Duodenal mucosa (tissue), 2 donors: ENCODE data around the gene NGFR.

Source experiments
- H3K27ac ChIP-seq: one replicate; pipeline ENCODE4 v1.7.0; 2013; ENCODE audit warnings: low read depth, low read length
- H3K27me3 ChIP-seq, 2 donors: one replicate each; pipeline ENCODE4 v1.7.0; 2013; ENCODE audit warnings: low read length in 2 of 2, control low read depth in 1 of 2; ENCODE audit not compliant: insufficient read depth in 2 of 2, control insufficient read depth in 1 of 2
- H3K36me3 ChIP-seq, 2 donors: one replicate each; pipeline ENCODE4 v1.7.0; 2013; ENCODE audit warnings: low read length in 2 of 2, control low read depth in 1 of 2; ENCODE audit not compliant: insufficient read depth in 2 of 2, control insufficient read depth in 1 of 2
- H3K4me1 ChIP-seq, 2 donors: one replicate each; pipeline ENCODE4 v1.7.0; 2013; ENCODE audit warnings: low read length in 2 of 2, control low read depth in 1 of 2; ENCODE audit not compliant: insufficient read depth in 2 of 2, control insufficient read depth in 1 of 2
- H3K4me3 ChIP-seq, 2 donors: one replicate each; pipeline ENCODE4 v1.7.0; 2013; ENCODE audit warnings: low read length in 2 of 2, low read depth in 1 of 2
- H3K9ac ChIP-seq, 2 donors: one replicate each; pipeline ENCODE4 v1.7.0; 2013; ENCODE audit warnings: low read length in 2 of 2, low read depth in 1 of 2
- H3K9me3 ChIP-seq, 2 donors: one replicate each; pipeline ENCODE4 v1.7.0; 2013; ENCODE audit warnings: low read length in 2 of 2, control low read depth in 1 of 2; ENCODE audit not compliant: control insufficient read depth in 1 of 2

Gene NGFR

GRCh38 chr17:49468811-49469385, 26.2 kb upstream of the NGFR start:
- no peaks in the 10 kb centered on the region for H3K4me1 ChIP-seq
- no peak overlapping the region for H3K9ac ChIP-seq
- no peaks in the 10 kb centered on the region for H3K36me3 ChIP-seq
- no peak overlapping the region for H3K4me3 ChIP-seq
- peaks cover 0 to 7% of the 10 kb centered on the region in 2 donors for H3K9me3 ChIP-seq
- H3K27ac ChIP-seq: no peak overlapping the region
- peaks cover 40% of the 10 kb centered on the region in 2 donors for H3K27me3 ChIP-seq

GRCh38 chr17:49469831-49470810, 25.0 kb upstream of the NGFR start:
- peaks cover 35 to 40% of the 10 kb centered on the region in 2 donors for H3K27me3 ChIP-seq
- no peak overlapping the region for H3K27ac ChIP-seq
- H3K9ac ChIP-seq: no peak overlapping the region
- no peaks in the 10 kb centered on the region for H3K36me3 ChIP-seq
- no peak overlapping the region for H3K4me3 ChIP-seq
- no peaks in the 10 kb centered on the region for H3K9me3 ChIP-seq
- no peaks in the 10 kb centered on the region for H3K4me1 ChIP-seq

- H3K36me3 ChIP-seq: no peaks in the 10 kb centered on the region
- H3K27me3 ChIP-seq: peaks cover 38 to 43% of the 10 kb centered on the region in 2 donors
- no peaks in the 10 kb centered on the region for H3K4me1 ChIP-seq
- H3K9ac ChIP-seq: no peak overlapping the region
- no peak overlapping the region for H3K27ac ChIP-seq
- H3K9me3 ChIP-seq: peaks cover 0 to 3% of the 10 kb centered on the region in 2 donors
- H3K4me3 ChIP-seq: no peak overlapping the region
Observed at GRCh38 chr17:49471089-49471683, 23.9 kb upstream of the NGFR start.

GRCh38 chr17:49471769-49472168, 23.3 kb upstream of the NGFR start:
- no peak overlapping the region for H3K4me3 ChIP-seq
- no peak overlapping the region for H3K27ac ChIP-seq
- peaks cover 0 to 3% of the 10 kb centered on the region in 2 donors for H3K9me3 ChIP-seq
- no peaks in the 10 kb centered on the region for H3K36me3 ChIP-seq
- H3K4me1 ChIP-seq: no peaks in the 10 kb centered on the region
- peaks cover 38 to 46% of the 10 kb centered on the region in 2 donors for H3K27me3 ChIP-seq
- H3K9ac ChIP-seq: no peak overlapping the region

- H3K27me3 ChIP-seq: peaks cover 38 to 44% of the 10 kb centered on the region in 2 donors
- H3K4me3 ChIP-seq: no peak overlapping the region
- H3K36me3 ChIP-seq: no peaks in the 10 kb centered on the region
- H3K9ac ChIP-seq: no peak overlapping the region
- H3K9me3 ChIP-seq: peaks cover 0 to 3% of the 10 kb centered on the region in 2 donors
- H3K4me1 ChIP-seq: no peaks in the 10 kb centered on the region
- no peak overlapping the region for H3K27ac ChIP-seq
Observed at GRCh38 chr17:49472527-49472926, 22.6 kb upstream of the NGFR start.

- H3K27me3 ChIP-seq: peaks cover 39 to 40% of the 10 kb centered on the region in 2 donors
Observed at GRCh38 chr17:49473900-49474751, 21.0 kb upstream of the NGFR start.

GRCh38 chr17:49477709-49478108, 17.4 kb upstream of the NGFR start:
- Histone ChIP-seq H3K4me1 (no peaks in the 10 kb centered on the region), H3K27ac (no peak overlapping the region), H3K36me3 (no peaks in the 10 kb centered on the region), H3K4me3 (no peak overlapping the region), H3K9ac (no peak overlapping the region), H3K9me3 (peaks cover 0 to 3% of the 10 kb centered on the region in 2 donors), H3K27me3 (peaks cover 31 to 37% of the 10 kb centered on the region in 2 donors)

More at GRCh38 chr17:49473900-49474751, 21.0 kb upstream of the NGFR start:
- Histone ChIP-seq H3K4me3 (no peak overlapping the region), H3K9ac (no peak overlapping the region), H3K27ac (no peak overlapping the region), H3K9me3 (peaks cover 0 to 3% of the 10 kb centered on the region in 2 donors), H3K36me3 (no peaks in the 10 kb centered on the region), H3K4me1 (no peaks in the 10 kb centered on the region)

GRCh38 chr17:49480836-49481615, 14.1 kb upstream of the NGFR start:
- Histone ChIP-seq H3K27ac (no peak overlapping the region), H3K4me3 (no peak overlapping the region), H3K27me3 (peaks cover 39 to 51% of the 10 kb centered on the region in 2 donors), H3K9ac (no peak overlapping the region), H3K36me3 (no peaks in the 10 kb centered on the region), H3K4me1 (no peaks in the 10 kb centered on the region), H3K9me3 (no peaks in the 10 kb centered on the region)

- peaks cover 49 to 58% of the 10 kb centered on the region in 2 donors for H3K27me3 ChIP-seq
- no peak overlapping the region for H3K27ac ChIP-seq
- no peak overlapping the region for H3K4me3 ChIP-seq
- H3K36me3 ChIP-seq: no peaks in the 10 kb centered on the region
- H3K9ac ChIP-seq: no peak overlapping the region
- H3K4me1 ChIP-seq: no peaks in the 10 kb centered on the region
- H3K9me3 ChIP-seq: no peaks in the 10 kb centered on the region
Observed at GRCh38 chr17:49482144-49482817, 12.8 kb upstream of the NGFR start.
